CD4-positive, alpha-beta T cell treated with Interferon alpha-2 for 1 hour (primary cell): ENCODE data around the gene HS3ST6.
"Not testable (repeated sequence)": the region's sequence is repeated elsewhere in the genome, so short reads cannot be mapped to it uniquely, and the experiment has no call there.

Experiments
- DNase-seq, 2 donors: peaks; one replicate each; pipeline ENCODE4 v3.0.0-alpha.2; 2020 to 2022

The HS3ST6 gene

GRCh38 chr16:1924095-1924494, 5.9 kb upstream of the HS3ST6 start:
- DNase-seq: no peak

GRCh38 chr16:1923299-1924034, 5.3 kb upstream of the HS3ST6 start:
- peak in 1 of 2 donors; percentile 24 for DNase-seq

GRCh38 chr16:1922357-1922756, 4.1 kb upstream of the HS3ST6 start:
- no peak for DNase-seq

- DNase-seq: no peak
Observed at GRCh38 chr16:1920727-1921171, 2.5 kb upstream of the HS3ST6 start.

- not testable (repeated sequence) for DNase-seq
Observed at GRCh38 chr16:1920122-1920521, 1.9 kb upstream of the HS3ST6 start.

GRCh38 chr16:1919327-1919998, 1.2 kb upstream of the HS3ST6 start:
- DNase-seq: no peak

- DNase-seq: no peak
Observed at GRCh38 chr16:1917665-1918350, 407 bp downstream of the HS3ST6 start.

GRCh38 chr16:1917056-1917664, 1.1 kb downstream of the HS3ST6 start:
- no peak for DNase-seq

- DNase-seq: no peak
Observed at GRCh38 chr16:1916640-1916990, 1.6 kb downstream of the HS3ST6 start.

- no peak for DNase-seq
Observed at GRCh38 chr16:1915732-1916639, 2.2 kb downstream of the HS3ST6 start.

- no peak for DNase-seq
Observed at GRCh38 chr16:1914988-1915387, 3.2 kb downstream of the HS3ST6 start.

GRCh38 chr16:1914084-1914608, 4.1 kb downstream of the HS3ST6 start:
- no peak for DNase-seq

- DNase-seq: no peak
Observed at GRCh38 chr16:1913327-1914083, 4.7 kb downstream of the HS3ST6 start.

- no peak for DNase-seq
Observed at GRCh38 chr16:1912215-1912543, 6.0 kb downstream of the HS3ST6 start.

GRCh38 chr16:1911467-1912214, 6.6 kb downstream of the HS3ST6 start:
- DNase-seq: no peak

- DNase-seq: no peak
Observed at GRCh38 chr16:1909561-1910231, 8.5 kb downstream of the HS3ST6 start.

- DNase-seq: no peak
Observed at GRCh38 chr16:1908983-1909382, 9.2 kb downstream of the HS3ST6 start.

GRCh38 chr16:1908184-1908583, 10.0 kb downstream of the HS3ST6 start:
- no peak for DNase-seq

GRCh38 chr16:1907226-1907860, 10.9 kb downstream of the HS3ST6 start:
- no peak for DNase-seq

- no peak for DNase-seq
Observed at GRCh38 chr16:1906846-1907165, 11.4 kb downstream of the HS3ST6 start.
